K562 (cell line): ENCODE measurements around the gene SUPT20H. TPM values are rescaled to one million over a fixed set of nuclear protein-coding genes. Genes with fewer than 3 reads are reported as not detected.

Source experiments
- ARID4B ChIP-seq: sonication (generic); formaldehyde crosslinking; IDR thresholded peaks from 2 replicates; pipeline ENCODE4 v1.8.0; 2022; ENCODE audit warnings: mild to moderate bottlenecking, missing genetic modification reagents
- CREB1 ChIP-seq, 2 experiments: sonication (generic) in 1 of 2; formaldehyde crosslinking in 1 of 2; IDR thresholded peaks; 2 replicates each; pipeline versions ENCODE4 v1.6.1 to v1.8.0; 2012 to 2022; ENCODE audit warnings: inconsistent platforms in 1 of 2, mild to moderate bottlenecking in 1 of 2, missing genetic modification reagents in 1 of 2, moderate library complexity in 1 of 2
- CREM ChIP-seq: IDR thresholded peaks from 2 replicates; pipeline ENCODE4 v1.6.1; 2014; ENCODE audit warnings: antibody characterized with exemption, low read depth
- HCFC1 ChIP-seq: IDR thresholded peaks from 2 replicates; pipeline ENCODE4 v1.6.1; 2012; ENCODE audit warnings: low read depth, low read length, improper control_type of control experiment
- KHSRP ChIP-seq: fragments of 450-650 bp; IDR thresholded peaks from 2 replicates; pipeline ENCODE4 v1.6.1; 2017
- NONO ChIP-seq, 2 experiments: fragments of 200-400 bp in 1 of 2; fragments of 450-650 bp in 1 of 2; formaldehyde crosslinking in 1 of 2; IDR thresholded peaks; 2 replicates each; pipeline ENCODE4 v1.6.1; 2017; ENCODE audit warnings: low read depth in 2 of 2, mild to moderate bottlenecking in 2 of 2, moderate library complexity in 2 of 2, low read length in 1 of 2
- RBFOX2 ChIP-seq: fragments of 200-400 bp; formaldehyde crosslinking; IDR thresholded peaks from 2 replicates; pipeline ENCODE4 v1.6.1; 2017; ENCODE audit warnings: low read depth, mild to moderate bottlenecking, low read length, moderate library complexity
- SIN3A ChIP-seq, 2 experiments: fragments of 150-350 bp in 1 of 2; IDR thresholded peaks; 2 replicates each; pipeline ENCODE4 v1.6.1; 2011 to 2016; ENCODE audit warnings: borderline replicate concordance in 2 of 2, low read depth in 2 of 2, low read length in 2 of 2, mild to moderate bottlenecking in 2 of 2, moderate library complexity in 2 of 2; ENCODE audit not compliant: control insufficient read depth in 1 of 2
- TBP ChIP-seq: optimal IDR thresholded peaks from 2 replicates; pipeline ENCODE3; 2011; ENCODE audit warnings: low read depth, low read length, improper control_type of control experiment
- U2AF1 ChIP-seq: fragments of 200-400 bp; formaldehyde crosslinking; optimal IDR thresholded peaks from 2 replicates; pipeline ENCODE3; 2017; ENCODE audit warnings: mild to moderate bottlenecking, low read depth, low read length, moderate library complexity
- ZKSCAN1 ChIP-seq: fragments of 150-350 bp; IDR thresholded peaks from 2 replicates; pipeline ENCODE4 v1.6.1; 2016; ENCODE audit warnings: low read depth, low read length
- ZNF444 ChIP-seq: fragments of 250-450 bp; sonication (Bioruptor Pico); IDR thresholded peaks from 2 replicates; pipeline ENCODE4 v1.4.0; 2020; ENCODE audit warnings: mild to moderate bottlenecking, moderate library complexity
- polyA plus RNA-seq, 8 experiments: library from polyadenylated mRNA; depleted of rRNA in 4 of 8; stranded (reverse) in 5 of 8; unstranded in 3 of 8; fragments of >200 nt; fragmentation: Nextera tagmentation in 2 of 8; fragmentation: Illumina TruSeq in 1 of 8; extraction: Ambion mirVana in 2 of 8; extraction: Trizol in 1 of 8; gene quantifications; 2 replicates each; pipeline versions ENCODE4 v1.2.1 to v1.2.3, GENCODE V29; 2011 to 2014; ENCODE audit warnings: inconsistent platforms in 1 of 8, missing spikeins in 1 of 8
- total RNA-seq, 7 experiments: library from RNA; depleted of rRNA in 6 of 7; stranded (reverse); fragments of >200 nt in 6 of 7; fragmentation: Illumina TruSeq in 2 of 7; extraction: Trizol in 2 of 7; gene quantifications; 2 replicates each; pipeline versions ENCODE4 v1.2.1 to v1.2.3, GENCODE V29; 2011 to 2021; ENCODE audit warnings: low replicate concordance in 1 of 7
- TF ChIP-seq, protein P1 (sequence below): fragments of 200-800 bp; sonication (Bioruptor generic); IDR thresholded peaks from 2 replicates; pipeline ENCODE4 v1.6.1; 2017; ENCODE audit warnings: missing genetic modification characterization, missing compliant biosample characterization
- TF ChIP-seq, protein P2 (sequence below): conservative IDR thresholded peaks from 2 replicates; pipeline ENCODE4 v1.6.1; 2011; ENCODE audit warnings: low read depth, mild to moderate bottlenecking, low read length; ENCODE audit not compliant: control insufficient read depth
- TF ChIP-seq, protein P3 (sequence below), 2 experiments: fragments of 150-350 bp in 1 of 2; IDR thresholded peaks; 2 replicates each; pipeline ENCODE4 v1.6.1; 2012 to 2016; ENCODE audit warnings: low read depth in 2 of 2, low read length in 2 of 2, mild to moderate bottlenecking in 1 of 2, moderate library complexity in 1 of 2

Gene SUPT20H
- total and polyA plus RNA-seq, 9 of the 15 experiments (the other 6 are each of a cell fraction or from before 2014, with no cell fraction given) = 11.4 to 71.8 (median 31.7) TPM

DNA sequence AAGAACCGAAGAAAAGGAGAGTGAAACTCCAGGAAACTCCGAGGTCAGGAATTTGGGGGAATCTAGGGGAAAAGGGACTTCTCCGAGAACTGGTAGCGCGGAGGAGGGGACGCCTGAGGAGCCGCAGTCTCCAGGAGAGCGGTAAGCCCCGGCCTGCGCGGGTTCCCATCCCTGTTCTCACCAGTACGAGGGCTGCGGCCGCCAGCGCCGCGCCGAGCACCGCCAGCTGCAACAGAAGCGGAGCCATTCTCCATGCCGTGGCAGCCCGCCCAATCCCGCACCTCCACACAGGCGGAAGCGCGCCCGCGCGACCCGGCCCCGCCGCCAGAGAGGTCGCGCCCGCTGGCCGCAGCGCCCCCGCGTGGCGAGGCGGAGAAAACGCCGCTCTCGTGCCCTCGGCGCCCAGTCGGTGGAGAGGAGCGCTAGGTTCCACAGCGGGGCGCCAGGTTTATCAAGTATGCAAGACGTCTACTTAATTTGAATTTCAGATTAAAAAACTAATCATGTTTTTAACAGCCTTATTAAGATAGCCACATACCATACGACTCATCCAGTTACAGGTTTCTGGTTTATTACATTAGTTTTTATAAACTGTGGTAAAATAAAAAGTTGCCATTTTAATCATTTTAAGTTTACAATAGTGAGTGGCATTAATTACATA is 60.3 kb downstream of the SUPT20H start, which contains the start of gene ALG5 (continued):
- peak; percentile 94 for TF ChIP-seq RBFOX2
- TF ChIP-seq CREM = peak; percentile 65
- no peak for TF ChIP-seq ZNF444
- TF ChIP-seq CREB1 (IDR thresholded peaks at IDR 0.05) = peak; percentile 60
- TF ChIP-seq CREB1 (CRISPR knock-in tag; IDR thresholded peaks at IDR 0.05) = peak; percentile 36; the same call in 1 of the 2 replicates
- TF ChIP-seq, protein P1, sequence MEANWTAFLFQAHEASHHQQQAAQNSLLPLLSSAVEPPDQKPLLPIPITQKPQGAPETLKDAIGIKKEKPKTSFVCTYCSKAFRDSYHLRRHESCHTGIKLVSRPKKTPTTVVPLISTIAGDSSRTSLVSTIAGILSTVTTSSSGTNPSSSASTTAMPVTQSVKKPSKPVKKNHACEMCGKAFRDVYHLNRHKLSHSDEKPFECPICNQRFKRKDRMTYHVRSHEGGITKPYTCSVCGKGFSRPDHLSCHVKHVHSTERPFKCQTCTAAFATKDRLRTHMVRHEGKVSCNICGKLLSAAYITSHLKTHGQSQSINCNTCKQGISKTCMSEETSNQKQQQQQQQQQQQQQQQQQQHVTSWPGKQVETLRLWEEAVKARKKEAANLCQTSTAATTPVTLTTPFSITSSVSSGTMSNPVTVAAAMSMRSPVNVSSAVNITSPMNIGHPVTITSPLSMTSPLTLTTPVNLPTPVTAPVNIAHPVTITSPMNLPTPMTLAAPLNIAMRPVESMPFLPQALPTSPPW (CRISPR knock-in tag) = peak; percentile 26; the same call in 1 of the 2 replicates
- TF ChIP-seq NONO (IDR thresholded peaks at IDR 0.05; ENCODE audit: low read depth in 2 of 2, low read length in 1 of 2) = peak; percentile 34 to 77; a peak in 2 of 4 replicates
- 0 out of 2 replicates have a peak, but pooled peaks have one; percentile 28 for TF ChIP-seq ZKSCAN1
- TF ChIP-seq U2AF1 = peak; percentile 73
- TF ChIP-seq, protein P2, sequence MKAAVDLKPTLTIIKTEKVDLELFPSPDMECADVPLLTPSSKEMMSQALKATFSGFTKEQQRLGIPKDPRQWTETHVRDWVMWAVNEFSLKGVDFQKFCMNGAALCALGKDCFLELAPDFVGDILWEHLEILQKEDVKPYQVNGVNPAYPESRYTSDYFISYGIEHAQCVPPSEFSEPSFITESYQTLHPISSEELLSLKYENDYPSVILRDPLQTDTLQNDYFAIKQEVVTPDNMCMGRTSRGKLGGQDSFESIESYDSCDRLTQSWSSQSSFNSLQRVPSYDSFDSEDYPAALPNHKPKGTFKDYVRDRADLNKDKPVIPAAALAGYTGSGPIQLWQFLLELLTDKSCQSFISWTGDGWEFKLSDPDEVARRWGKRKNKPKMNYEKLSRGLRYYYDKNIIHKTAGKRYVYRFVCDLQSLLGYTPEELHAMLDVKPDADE = peak; percentile 70; the same call in 1 of the 2 replicates
- peak; percentile 72 for TF ChIP-seq TBP
- peak; percentile 72 for TF ChIP-seq ARID4B (CRISPR knock-in tag)
- no peak for TF ChIP-seq KHSRP
- peak; percentile 76 for TF ChIP-seq HCFC1
- TF ChIP-seq, protein P3, sequence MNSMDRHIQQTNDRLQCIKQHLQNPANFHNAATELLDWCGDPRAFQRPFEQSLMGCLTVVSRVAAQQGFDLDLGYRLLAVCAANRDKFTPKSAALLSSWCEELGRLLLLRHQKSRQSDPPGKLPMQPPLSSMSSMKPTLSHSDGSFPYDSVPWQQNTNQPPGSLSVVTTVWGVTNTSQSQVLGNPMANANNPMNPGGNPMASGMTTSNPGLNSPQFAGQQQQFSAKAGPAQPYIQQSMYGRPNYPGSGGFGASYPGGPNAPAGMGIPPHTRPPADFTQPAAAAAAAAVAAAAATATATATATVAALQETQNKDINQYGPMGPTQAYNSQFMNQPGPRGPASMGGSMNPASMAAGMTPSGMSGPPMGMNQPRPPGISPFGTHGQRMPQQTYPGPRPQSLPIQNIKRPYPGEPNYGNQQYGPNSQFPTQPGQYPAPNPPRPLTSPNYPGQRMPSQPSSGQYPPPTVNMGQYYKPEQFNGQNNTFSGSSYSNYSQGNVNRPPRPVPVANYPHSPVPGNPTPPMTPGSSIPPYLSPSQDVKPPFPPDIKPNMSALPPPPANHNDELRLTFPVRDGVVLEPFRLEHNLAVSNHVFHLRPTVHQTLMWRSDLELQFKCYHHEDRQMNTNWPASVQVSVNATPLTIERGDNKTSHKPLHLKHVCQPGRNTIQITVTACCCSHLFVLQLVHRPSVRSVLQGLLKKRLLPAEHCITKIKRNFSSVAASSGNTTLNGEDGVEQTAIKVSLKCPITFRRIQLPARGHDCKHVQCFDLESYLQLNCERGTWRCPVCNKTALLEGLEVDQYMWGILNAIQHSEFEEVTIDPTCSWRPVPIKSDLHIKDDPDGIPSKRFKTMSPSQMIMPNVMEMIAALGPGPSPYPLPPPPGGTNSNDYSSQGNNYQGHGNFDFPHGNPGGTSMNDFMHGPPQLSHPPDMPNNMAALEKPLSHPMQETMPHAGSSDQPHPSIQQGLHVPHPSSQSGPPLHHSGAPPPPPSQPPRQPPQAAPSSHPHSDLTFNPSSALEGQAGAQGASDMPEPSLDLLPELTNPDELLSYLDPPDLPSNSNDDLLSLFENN (IDR thresholded peaks at IDR 0.05; ENCODE audit: low read depth in 2 of 2, low read length in 2 of 2) = 0 out of 4 replicates have a peak, but pooled peaks of 1 of the 2 experiments have one; percentile 26
- TF ChIP-seq SIN3A (IDR thresholded peaks at IDR 0.05; ENCODE audit: borderline replicate concordance in 2 of 2, control insufficient read depth in 1 of 2, low read depth in 2 of 2, low read length in 2 of 2) = peak; percentile 53 to 88; a peak in 2 of 4 replicates
